ENCODE measurements around the gene OGN. TPM values are rescaled to one million over a fixed set of nuclear protein-coding genes. Genes with fewer than 3 reads are reported as not detected.

OGN gene
- total RNA-seq, 1 experiment from 2014 or later = not detected

DNA sequence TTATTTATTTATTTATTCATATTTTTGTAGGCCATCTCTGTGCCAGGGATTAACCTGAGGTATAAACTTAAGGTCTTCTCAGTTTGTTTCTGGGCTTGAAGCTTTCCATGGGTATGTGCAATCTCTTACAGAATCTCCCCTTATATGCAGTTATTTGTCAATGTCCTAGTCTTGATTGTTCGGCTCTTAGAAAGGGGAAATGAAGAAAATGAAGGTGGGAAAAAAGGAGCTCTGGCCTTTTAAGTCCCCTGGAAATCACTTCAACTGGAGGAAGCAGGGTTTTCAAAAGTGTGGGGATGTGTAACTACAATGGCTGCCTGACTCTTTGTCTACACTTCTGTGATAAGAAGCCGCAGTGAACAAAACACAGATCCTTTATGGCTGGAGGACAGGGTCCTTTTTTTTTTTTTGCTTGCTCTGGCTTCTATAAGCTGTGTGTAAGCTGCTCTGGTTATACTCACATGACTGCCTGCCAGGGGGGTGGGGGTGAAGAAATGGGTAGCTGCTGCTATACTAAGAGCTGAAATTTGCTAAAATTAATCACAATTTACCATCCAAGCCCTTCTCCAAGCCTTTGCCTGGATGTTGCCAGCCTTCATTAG lies 44.9 kb downstream of the OGN start:
- Histone ChIP-seq H3K27ac (ENCODE audit: low read length) (no peak overlapping the region), H3K36me3 (ENCODE audit: low read depth, low read length) (no peaks in the 10 kb centered on the region), H3K79me2 (ENCODE audit: low read length) (no peaks in the 10 kb centered on the region), H3K9me3 (ENCODE audit: low read length) (0 out of 2 replicates have a peak, but pooled peaks cover 3% of the 10 kb centered on the region), H3F3A (ENCODE audit: low read length, unreplicated experiment) (no peaks in the 10 kb centered on the region), H3K9me2 (replicated peaks; ENCODE audit: low read length) (no peaks in the 10 kb centered on the region), H3K4me1 (ENCODE audit: insufficient read depth, low read length) (no peaks in the 10 kb centered on the region), H3K27me3 (ENCODE audit: low read length) (no peaks in the 10 kb centered on the region), H3K9ac (ENCODE audit: low read length) (no peak overlapping the region), H2AFZ (ENCODE audit: low read length) (no peak overlapping the region), H3K4me3 (ENCODE audit: low read length) (no peak overlapping the region), H3K4me2 (ENCODE audit: low read length) (no peak overlapping the region), H4K20me1 (ENCODE audit: low read length) (no peaks in the 10 kb centered on the region)
- CTCF ChIA-PET = no interaction called here
- DNase-seq (no peak), ATAC-seq (no peak)
- POLR2A ChIA-PET (ENCODE audit: unreplicated experiment) = no interaction called here
- no peak for TF ChIP-seq CTCF (conservative IDR thresholded peaks at IDR 0.05; ENCODE audit: low read depth, low read length)
- TF ChIP-seq EZH2 (IDR thresholded peaks at IDR 0.05; ENCODE audit: low read length, unreplicated experiment) = no peak
- no peak for TF ChIP-seq EZH2phosphoT487 (IDR thresholded peaks at IDR 0.05; ENCODE audit: borderline replicate concordance, low read length)
- intact Hi-C loops (cut with micrococcal nuclease) = no loop called here
- BruUV-seq (replicated peaks) = no TSS peak

GRCh38 chr9:92353051-92353450 lies 51.3 kb downstream of the OGN start:
- H3K4me1 ChIP-seq (ENCODE audit: insufficient read depth, low read length) = no peaks in the 10 kb centered on the region
- no peak overlapping the region for H3K4me2 ChIP-seq (ENCODE audit: low read length)
- no peaks in the 10 kb centered on the region for H3K27me3 ChIP-seq (ENCODE audit: low read length)
- DNase-seq = no peak
- POLR2A ChIA-PET (ENCODE audit: unreplicated experiment) = no interaction called here
- H3K9me2 ChIP-seq (replicated peaks; ENCODE audit: low read length) = no peaks in the 10 kb centered on the region
- no peaks in the 10 kb centered on the region for H3F3A ChIP-seq (ENCODE audit: low read length, unreplicated experiment)
- intact Hi-C loops (cut with micrococcal nuclease) = no loop called here
- no peak overlapping the region for H3K9ac ChIP-seq (ENCODE audit: low read length)
- no TSS peak for BruUV-seq (replicated peaks)
- 0 out of 2 replicates have a peak, but pooled peaks cover 3% of the 10 kb centered on the region for H3K9me3 ChIP-seq (ENCODE audit: low read length)
- ATAC-seq = no peak
- no peaks in the 10 kb centered on the region for H4K20me1 ChIP-seq (ENCODE audit: low read length)
- CTCF ChIA-PET = no interaction called here
- H3K27ac ChIP-seq (ENCODE audit: low read length) = no peak overlapping the region
- no peak overlapping the region for H3K4me3 ChIP-seq (ENCODE audit: low read length)
- no peak overlapping the region for H2AFZ ChIP-seq (ENCODE audit: low read length)
- H3K36me3 ChIP-seq (ENCODE audit: low read depth, low read length) = no peaks in the 10 kb centered on the region
- no peaks in the 10 kb centered on the region for H3K79me2 ChIP-seq (ENCODE audit: low read length)
- TF ChIP-seq EZH2phosphoT487 (IDR thresholded peaks at IDR 0.05; ENCODE audit: borderline replicate concordance, low read length) (no peak), EZH2 (IDR thresholded peaks at IDR 0.05; ENCODE audit: low read length, unreplicated experiment) (no peak), CTCF (conservative IDR thresholded peaks at IDR 0.05; ENCODE audit: low read depth, low read length) (no peak)

GRCh38 chr9:92350740-92351133 lies 53.6 kb downstream of the OGN start:
- no peaks in the 10 kb centered on the region for H4K20me1 ChIP-seq (ENCODE audit: low read length)
- no peaks in the 10 kb centered on the region for H3K4me1 ChIP-seq (ENCODE audit: insufficient read depth, low read length)
- no peaks in the 10 kb centered on the region for H3F3A ChIP-seq (ENCODE audit: low read length, unreplicated experiment)
- H3K79me2 ChIP-seq (ENCODE audit: low read length) = no peaks in the 10 kb centered on the region
- no peaks in the 10 kb centered on the region for H3K27me3 ChIP-seq (ENCODE audit: low read length)
- H3K27ac ChIP-seq (ENCODE audit: low read length) = no peak overlapping the region
- ATAC-seq (no peak), DNase-seq (no peak)
- ChIA-PET CTCF (no interaction called here), POLR2A (ENCODE audit: unreplicated experiment) (no interaction called here)
- TF ChIP-seq EZH2 (IDR thresholded peaks at IDR 0.05; ENCODE audit: low read length, unreplicated experiment) (no peak), EZH2phosphoT487 (IDR thresholded peaks at IDR 0.05; ENCODE audit: borderline replicate concordance, low read length) (no peak), CTCF (conservative IDR thresholded peaks at IDR 0.05; ENCODE audit: low read depth, low read length) (no peak)
- 0 out of 2 replicates have a peak, but pooled peaks cover 3% of the 10 kb centered on the region for H3K9me3 ChIP-seq (ENCODE audit: low read length)
- H3K9ac ChIP-seq (ENCODE audit: low read length) = no peak overlapping the region
- H2AFZ ChIP-seq (ENCODE audit: low read length) = no peak overlapping the region
- H3K36me3 ChIP-seq (ENCODE audit: low read depth, low read length) = no peaks in the 10 kb centered on the region
- intact Hi-C loops (cut with micrococcal nuclease) = no loop called here
- H3K9me2 ChIP-seq (replicated peaks; ENCODE audit: low read length) = no peaks in the 10 kb centered on the region
- no peak overlapping the region for H3K4me3 ChIP-seq (ENCODE audit: low read length)
- no peak overlapping the region for H3K4me2 ChIP-seq (ENCODE audit: low read length)
- BruUV-seq (replicated peaks) = no TSS peak

Measured in PC-3 (cell line).